ENCODE data around the gene LRRC9. TPM values are rescaled to one million over a fixed set of nuclear protein-coding genes. Genes with fewer than 3 reads are reported as not detected.

The LRRC9 gene
- total and polyA plus RNA-seq, 2 of the 13 experiments (the other 11 are each of a cell fraction or from before 2014, with no cell fraction given): 0.08 to 0.18 TPM

GRCh38 chr14:59919570-59920377 is at the start of gene LRRC9 (continued):
- TF ChIP-seq NR2F1 (CRISPR knock-in tag; IDR thresholded peaks at IDR 0.05): peak; percentile 61 to 75
- no peak for TF ChIP-seq ZNF275 (CRISPR knock-in tag; IDR thresholded peaks at IDR 0.05; ENCODE audit: borderline replicate concordance)
- TF ChIP-seq HNF1B (CRISPR knock-in tag; IDR thresholded peaks at IDR 0.05): 0 out of 2 replicates have a peak, but pooled peaks have one; percentile 39
- TF ChIP-seq ZNF646 (CRISPR knock-in tag; IDR thresholded peaks at IDR 0.05): no peak
- TF ChIP-seq GATAD1 (CRISPR knock-in tag; IDR thresholded peaks at IDR 0.05): no peak; the same call in 1 of the 2 replicates
- TF ChIP-seq THAP7 (CRISPR knock-in tag; IDR thresholded peaks at IDR 0.05): no peak
- TF ChIP-seq YEATS2 (CRISPR knock-in tag; IDR thresholded peaks at IDR 0.05; ENCODE audit: borderline replicate concordance): peak; percentile 31; the same call in 1 of the 2 replicates
- TF ChIP-seq ZNF317 (CRISPR knock-in tag; IDR thresholded peaks at IDR 0.05): no peak
- no peak for TF ChIP-seq ZNF775 (CRISPR knock-in tag; IDR thresholded peaks at IDR 0.05; ENCODE audit: borderline replicate concordance)
- TF ChIP-seq NAIF1 (CRISPR knock-in tag; IDR thresholded peaks at IDR 0.05; ENCODE audit: borderline replicate concordance): no peak
- TF ChIP-seq ZNF678 (CRISPR knock-in tag; IDR thresholded peaks at IDR 0.05): no peak
- TF ChIP-seq TSC22D2 (CRISPR knock-in tag; IDR thresholded peaks at IDR 0.05; ENCODE audit: borderline replicate concordance): no peak
- TF ChIP-seq DNMT3B (CRISPR knock-in tag; conservative IDR thresholded peaks at IDR 0.05): no peak
- no peak for TF ChIP-seq KDM1A (CRISPR knock-in tag; IDR thresholded peaks at IDR 0.05)
- no peak for TF ChIP-seq SRF (IDR thresholded peaks at IDR 0.05; ENCODE audit: low read depth, low read length)
- TF ChIP-seq ZNF740 (CRISPR knock-in tag; IDR thresholded peaks at IDR 0.05): peak; percentile 24; the same call in 1 of the 2 replicates
- TF ChIP-seq PHB2 (IDR thresholded peaks at IDR 0.05; ENCODE audit: partially characterized antibody): no peak

Measured in HepG2 (cell line).